GM21367 (cell line): Measurements from ENCODE around the gene MGAT5B.

ENCODE experiments used
- ATAC-seq: cut with Tn5 transposase; IDR thresholded peaks from one replicate; pipeline ENCODE4 v1.9.1; 2021; ENCODE audit not compliant: unreplicated experiment

Gene MGAT5B

GRCh38 chr17:76879254-76879653, 11.1 kb downstream of the MGAT5B start:
- ATAC-seq, result no peak

DNA sequence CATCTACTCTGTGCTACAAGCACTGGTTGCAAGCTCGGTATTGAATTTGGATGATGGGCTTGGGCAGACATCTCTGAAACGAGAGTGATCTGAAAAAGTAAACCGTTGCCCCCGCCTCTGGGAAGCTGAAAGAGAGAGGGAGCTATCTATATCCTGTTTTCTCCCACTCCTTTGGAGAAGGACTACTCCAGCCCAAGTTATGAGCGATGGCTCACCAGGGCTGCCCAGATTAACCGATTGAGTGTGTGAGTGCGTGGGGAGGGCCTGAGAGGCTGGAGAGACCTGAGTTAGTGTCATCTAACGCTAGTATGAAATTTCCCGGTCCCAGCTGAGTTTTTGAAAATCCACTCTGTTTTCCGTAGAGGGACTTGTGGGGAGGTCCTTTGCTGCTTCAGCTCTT, 11.5 kb downstream of the MGAT5B start:
- ATAC-seq, result no peak

DNA sequence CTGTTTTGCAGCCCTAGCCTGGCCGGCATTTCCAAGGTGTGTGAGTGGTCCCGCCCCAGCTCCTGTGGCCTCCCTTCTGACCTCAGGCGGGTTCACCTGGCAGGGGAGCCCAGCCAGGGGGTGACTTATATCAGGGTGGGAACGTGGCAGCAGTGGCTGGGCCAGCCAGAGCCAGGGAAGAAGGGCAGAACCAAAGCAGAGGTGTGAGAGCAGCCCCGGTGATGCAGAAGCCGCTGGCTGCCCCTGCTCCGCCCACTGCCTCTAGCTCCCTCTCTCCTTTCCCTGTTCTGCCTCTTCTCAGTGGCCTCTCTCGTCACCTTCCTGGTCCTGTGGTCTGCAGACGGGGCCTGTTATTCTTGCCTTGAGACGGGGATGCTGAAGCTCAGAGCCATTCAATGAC, 12.1 kb downstream of the MGAT5B start:
- ATAC-seq, result no peak

DNA sequence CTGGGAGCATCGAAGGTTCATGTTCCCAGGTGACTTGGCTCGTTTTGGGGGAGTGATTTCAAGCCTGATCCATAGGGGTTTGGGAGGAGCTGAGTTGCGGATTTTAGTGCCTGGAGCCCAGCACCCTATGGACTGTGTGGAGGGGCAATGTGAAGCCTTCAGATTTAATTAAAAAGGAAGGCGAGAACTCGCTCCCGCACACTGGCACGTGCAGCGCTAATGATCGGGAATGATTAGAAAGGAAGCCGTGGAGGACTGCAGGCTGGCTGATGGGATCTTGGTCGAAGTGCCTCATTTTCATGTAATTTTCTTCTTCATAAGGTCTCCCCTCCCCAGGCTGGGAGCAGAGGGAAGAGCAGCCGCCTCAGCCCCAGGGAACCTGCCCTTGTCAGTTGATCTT, 12.8 kb downstream of the MGAT5B start:
- no peak for ATAC-seq

GRCh38 chr17:76881408-76881807, 13.2 kb downstream of the MGAT5B start:
- no peak for ATAC-seq

- no peak for ATAC-seq
Measured at GRCh38 chr17:76881966-76882365, 13.8 kb downstream of the MGAT5B start.

- no peak for ATAC-seq
Measured at GRCh38 chr17:76883744-76884525, 15.7 kb downstream of the MGAT5B start.

GRCh38 chr17:76884995-76885893, 17.0 kb downstream of the MGAT5B start:
- ATAC-seq, result no peak

DNA sequence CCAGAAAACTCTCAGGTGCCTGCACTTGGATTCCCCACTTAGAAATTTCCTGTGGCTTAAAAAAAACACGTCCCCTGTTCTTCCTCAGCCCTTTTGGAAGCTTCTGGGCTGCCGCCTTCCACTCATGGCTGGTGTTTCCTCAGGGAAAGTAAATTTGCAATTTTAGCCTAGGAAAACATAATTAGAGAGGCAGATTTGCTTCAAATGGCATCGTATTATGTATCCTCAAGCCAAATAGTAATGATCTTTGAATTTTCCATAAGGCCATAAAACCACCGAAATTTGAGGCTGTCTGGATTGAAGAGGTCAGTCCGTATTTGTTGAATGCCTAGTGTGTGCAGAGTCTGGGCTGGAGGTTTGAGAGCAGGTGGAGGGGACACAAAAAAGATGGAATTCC, 17.7 kb downstream of the MGAT5B start:
- ATAC-seq, result no peak

DNA sequence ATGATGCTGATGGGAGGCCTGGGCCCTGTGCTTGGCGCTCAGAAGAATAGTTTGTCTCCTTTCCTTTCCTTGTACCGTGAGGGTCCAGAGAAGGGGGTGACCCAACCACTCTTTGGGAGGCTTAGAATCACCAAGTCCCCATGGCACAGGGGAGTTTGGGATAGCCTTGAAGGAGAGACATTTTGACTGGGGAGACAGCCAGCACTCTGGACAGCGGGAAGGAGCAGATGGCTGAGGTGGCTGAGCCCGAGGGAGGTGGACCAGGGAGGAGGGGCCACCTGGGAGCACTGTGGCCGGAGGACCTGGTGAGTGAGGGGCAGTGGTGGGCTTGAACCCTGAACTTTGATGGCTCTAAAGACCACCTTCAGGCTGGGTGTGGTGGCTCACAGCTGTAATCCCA, 18.2 kb downstream of the MGAT5B start:
- ATAC-seq, result no peak

GRCh38 chr17:76887802-76888201, 19.6 kb downstream of the MGAT5B start:
- no peak for ATAC-seq

GRCh38 chr17:76888661-76889060, 20.5 kb downstream of the MGAT5B start:
- ATAC-seq, result no peak

GRCh38 chr17:76889323-76889722, 21.1 kb downstream of the MGAT5B start:
- ATAC-seq, result no peak

DNA sequence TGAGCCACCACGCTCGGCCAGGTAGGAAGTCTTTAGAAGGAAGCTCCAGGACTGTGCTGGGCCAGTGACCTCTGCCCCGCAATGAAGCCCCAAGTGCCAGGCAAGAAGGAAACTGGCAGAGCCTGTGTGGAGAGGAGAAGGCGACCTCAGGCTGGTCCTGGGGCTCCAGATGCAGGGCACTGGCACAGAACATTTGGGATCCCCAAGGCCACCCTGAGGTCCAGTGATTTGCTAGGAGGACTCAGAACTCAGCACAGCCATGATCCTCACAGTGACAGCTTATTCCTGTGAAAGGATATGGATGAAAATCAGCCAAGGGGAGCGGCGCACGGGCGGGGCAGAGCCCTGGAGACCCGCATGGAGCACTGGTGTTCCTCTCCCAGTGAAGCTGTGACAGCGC, 24.1 kb downstream of the MGAT5B start:
- no peak for ATAC-seq

- ATAC-seq, result no peak
Measured at GRCh38 chr17:76893623-76894334, 25.6 kb downstream of the MGAT5B start.

DNA sequence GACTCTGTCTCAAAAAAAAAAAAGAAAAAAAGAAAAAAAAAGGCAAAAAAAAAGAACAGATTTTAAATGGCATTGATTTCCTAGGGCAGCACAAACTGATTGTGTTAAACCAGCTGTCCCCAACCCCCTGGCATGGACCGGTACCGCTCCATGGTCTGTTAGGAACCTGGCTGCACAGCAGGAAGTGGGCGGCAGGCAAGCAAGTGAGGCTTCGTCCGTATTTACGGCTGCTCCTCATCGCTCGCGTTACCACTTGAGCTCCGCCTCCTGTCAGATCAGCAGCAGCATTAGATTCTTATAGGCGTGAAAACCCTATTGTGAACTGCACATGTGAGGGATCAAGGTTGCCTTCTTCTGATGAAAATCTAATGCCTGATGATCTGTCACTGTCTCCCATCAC, 26.6 kb downstream of the MGAT5B start:
- ATAC-seq, result no peak

DNA sequence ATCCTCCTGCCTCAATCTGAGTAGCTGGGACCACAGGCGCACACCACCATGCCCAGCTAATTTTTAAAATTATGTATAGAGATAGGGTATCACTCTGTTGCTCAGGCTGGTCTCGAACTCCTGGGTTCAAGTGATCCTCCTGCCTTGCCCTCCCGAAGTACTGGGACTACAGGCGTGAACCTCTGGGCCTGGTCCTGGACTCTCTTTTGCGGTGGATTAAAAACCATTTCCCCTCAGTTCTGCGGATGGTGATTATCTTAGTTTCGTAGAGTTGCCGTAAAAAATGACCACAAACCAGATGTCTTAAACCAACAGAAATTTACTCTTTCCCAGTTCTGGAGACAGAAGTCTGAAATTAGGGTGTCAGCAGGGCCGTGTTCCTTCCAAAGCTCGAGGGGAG, 28.8 kb downstream of the MGAT5B start:
- no peak for ATAC-seq

GRCh38 chr17:76899414-76899813, 31.2 kb downstream of the MGAT5B start:
- ATAC-seq, result no peak

DNA sequence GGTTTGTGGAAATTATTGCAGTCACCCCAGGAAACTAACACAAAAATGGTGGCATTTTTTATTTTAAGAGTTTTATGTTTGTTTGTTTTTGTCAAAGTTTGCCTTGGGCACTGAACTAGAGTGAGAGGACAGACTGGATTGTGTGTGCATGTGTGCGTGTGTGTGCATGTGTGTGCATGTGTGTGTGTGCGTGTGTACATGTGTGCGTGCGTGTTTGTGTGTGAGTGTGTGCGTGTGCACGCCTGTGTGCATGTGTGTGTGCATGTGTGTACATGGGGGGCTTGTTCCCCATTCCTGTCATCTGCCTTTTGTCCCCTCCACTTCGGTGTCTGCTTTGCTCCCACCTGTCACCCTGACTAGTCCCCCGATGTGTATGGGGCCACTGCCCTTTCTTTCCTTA, 32.5 kb downstream of the MGAT5B start:
- ATAC-seq, result no peak

DNA sequence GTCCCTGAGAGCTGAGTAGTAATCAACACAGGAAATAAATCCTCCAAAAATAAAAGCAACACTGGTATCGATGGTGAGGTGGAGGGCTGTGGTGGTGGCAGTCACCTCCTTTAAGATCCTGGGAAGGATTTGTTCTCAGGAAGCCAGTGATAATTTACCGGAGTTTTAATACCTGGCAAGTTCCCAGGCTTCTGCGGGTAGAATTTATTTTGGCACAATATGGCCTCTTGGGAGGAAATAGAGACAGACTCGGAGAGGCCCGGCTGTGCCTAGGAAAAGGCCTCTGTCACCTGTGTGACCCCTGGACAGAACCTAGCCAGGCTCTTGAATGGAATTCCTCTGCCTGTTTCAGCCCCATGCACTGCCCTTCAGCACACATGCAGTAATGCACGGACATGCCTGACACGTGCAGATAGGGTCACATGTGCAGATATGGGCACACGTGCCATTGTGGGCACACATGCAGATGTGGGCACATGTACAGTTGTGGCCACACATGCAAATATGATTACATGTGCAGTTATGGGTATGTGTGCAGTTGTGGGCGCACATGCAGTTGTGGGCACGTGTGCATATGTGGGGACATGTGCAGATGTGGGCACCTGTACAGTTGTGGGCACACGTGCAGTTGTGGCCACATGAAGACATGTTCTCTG, 33.5 kb downstream of the MGAT5B start:
- no peak for ATAC-seq

- no peak for ATAC-seq
Measured at GRCh38 chr17:76902476-76902875, 34.3 kb downstream of the MGAT5B start.
